ENCODE measurements around the gene GPR153. TPM values are rescaled to one million over a fixed set of nuclear protein-coding genes. Genes with fewer than 3 reads are reported as not detected.

Gene GPR153
- total and polyA plus RNA-seq, 2 of the 13 experiments (the other 11 are each of a cell fraction or from before 2014, with no cell fraction given), result 0.22 to 0.31 TPM

GRCh38 chr1:6245086-6245868 lies 15.6 kb downstream of the GPR153 start (continued):
- TF ChIP-seq ARNT2 (CRISPR knock-in tag; IDR thresholded peaks at IDR 0.05; ENCODE audit: low read depth), result peak; percentile 99
- TF ChIP-seq, protein P1, sequence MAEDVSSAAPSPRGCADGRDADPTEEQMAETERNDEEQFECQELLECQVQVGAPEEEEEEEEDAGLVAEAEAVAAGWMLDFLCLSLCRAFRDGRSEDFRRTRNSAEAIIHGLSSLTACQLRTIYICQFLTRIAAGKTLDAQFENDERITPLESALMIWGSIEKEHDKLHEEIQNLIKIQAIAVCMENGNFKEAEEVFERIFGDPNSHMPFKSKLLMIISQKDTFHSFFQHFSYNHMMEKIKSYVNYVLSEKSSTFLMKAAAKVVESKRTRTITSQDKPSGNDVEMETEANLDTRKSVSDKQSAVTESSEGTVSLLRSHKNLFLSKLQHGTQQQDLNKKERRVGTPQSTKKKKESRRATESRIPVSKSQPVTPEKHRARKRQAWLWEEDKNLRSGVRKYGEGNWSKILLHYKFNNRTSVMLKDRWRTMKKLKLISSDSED (CRISPR knock-in tag; IDR thresholded peaks at IDR 0.05), result peak; percentile 82; the same call in 1 of the 2 replicates
- no peak for TF ChIP-seq NFE2L2 (IDR thresholded peaks at IDR 0.05; ENCODE audit: low read length)
- TF ChIP-seq PPARG (CRISPR knock-in tag; conservative IDR thresholded peaks at IDR 0.05), result peak; percentile 80
- peak; percentile 99 for TF ChIP-seq ISX (CRISPR knock-in tag; conservative IDR thresholded peaks at IDR 0.05)
- peak; percentile 88 for TF ChIP-seq ESRRA (CRISPR knock-in tag; IDR thresholded peaks at IDR 0.05; ENCODE audit: low read depth)
- TF ChIP-seq AHR (CRISPR knock-in tag; IDR thresholded peaks at IDR 0.05), result peak; percentile 99; the same call in 1 of the 2 replicates
- TF ChIP-seq, protein P2, sequence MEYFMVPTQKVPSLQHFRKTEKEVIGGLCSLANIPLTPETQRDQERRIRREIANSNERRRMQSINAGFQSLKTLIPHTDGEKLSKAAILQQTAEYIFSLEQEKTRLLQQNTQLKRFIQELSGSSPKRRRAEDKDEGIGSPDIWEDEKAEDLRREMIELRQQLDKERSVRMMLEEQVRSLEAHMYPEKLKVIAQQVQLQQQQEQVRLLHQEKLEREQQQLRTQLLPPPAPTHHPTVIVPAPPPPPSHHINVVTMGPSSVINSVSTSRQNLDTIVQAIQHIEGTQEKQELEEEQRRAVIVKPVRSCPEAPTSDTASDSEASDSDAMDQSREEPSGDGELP (IDR thresholded peaks at IDR 0.05; ENCODE audit: borderline replicate concordance, low read depth), result no peak
- peak; percentile 94 for TF ChIP-seq ELF3 (CRISPR knock-in tag; IDR thresholded peaks at IDR 0.05)
- peak; percentile 42; the same call in 1 of the 2 replicates for TF ChIP-seq PHF21A (CRISPR knock-in tag; IDR thresholded peaks at IDR 0.05)
- no peak for TF ChIP-seq IKZF1 (IDR thresholded peaks at IDR 0.05)
- peak; percentile 84 for TF ChIP-seq MED1 (CRISPR knock-in tag; IDR thresholded peaks at IDR 0.05)
- peak; percentile 99 for TF ChIP-seq ZNF607 (CRISPR knock-in tag; IDR thresholded peaks at IDR 0.05; ENCODE audit: borderline replicate concordance)
- TF ChIP-seq ZFY (CRISPR knock-in tag; IDR thresholded peaks at IDR 0.05), result peak; percentile 88
- peak; percentile 69 for TF ChIP-seq DRAP1 (CRISPR knock-in tag; IDR thresholded peaks at IDR 0.05)
- no peak for TF ChIP-seq EZH2 (conservative IDR thresholded peaks at IDR 0.05; ENCODE audit: low read depth, low read length)
- peak; percentile 64; the same call in 1 of the 2 replicates for TF ChIP-seq RARG (CRISPR knock-in tag; IDR thresholded peaks at IDR 0.05; ENCODE audit: low read depth)
- TF ChIP-seq, protein P3, sequence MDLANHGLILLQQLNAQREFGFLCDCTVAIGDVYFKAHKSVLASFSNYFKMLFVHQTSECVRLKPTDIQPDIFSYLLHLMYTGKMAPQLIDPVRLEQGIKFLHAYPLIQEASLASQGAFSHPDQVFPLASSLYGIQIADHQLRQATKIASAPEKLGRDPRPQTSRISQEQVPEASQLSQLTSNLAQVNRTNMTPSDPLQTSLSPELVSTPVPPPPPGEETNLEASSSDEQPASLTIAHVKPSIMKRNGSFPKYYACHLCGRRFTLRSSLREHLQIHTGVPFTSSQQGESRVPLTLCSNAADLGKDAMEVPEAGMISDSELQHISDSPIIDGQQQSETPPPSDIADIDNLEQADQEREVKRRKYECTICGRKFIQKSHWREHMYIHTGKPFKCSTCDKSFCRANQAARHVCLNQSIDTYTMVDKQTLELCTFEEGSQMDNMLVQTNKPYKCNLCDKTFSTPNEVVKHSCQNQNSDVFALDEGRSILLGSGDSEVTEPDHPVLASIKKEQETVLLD (CRISPR knock-in tag; IDR thresholded peaks at IDR 0.05; ENCODE audit: low read depth), result peak; percentile 79
- TF ChIP-seq ZNF761 (CRISPR knock-in tag; conservative IDR thresholded peaks at IDR 0.05), result peak; percentile 98
- TF ChIP-seq RBM39 (IDR thresholded peaks at IDR 0.05; ENCODE audit: low read depth, low read length, poor library complexity, severe bottlenecking), result no peak
- TF ChIP-seq, protein P4, sequence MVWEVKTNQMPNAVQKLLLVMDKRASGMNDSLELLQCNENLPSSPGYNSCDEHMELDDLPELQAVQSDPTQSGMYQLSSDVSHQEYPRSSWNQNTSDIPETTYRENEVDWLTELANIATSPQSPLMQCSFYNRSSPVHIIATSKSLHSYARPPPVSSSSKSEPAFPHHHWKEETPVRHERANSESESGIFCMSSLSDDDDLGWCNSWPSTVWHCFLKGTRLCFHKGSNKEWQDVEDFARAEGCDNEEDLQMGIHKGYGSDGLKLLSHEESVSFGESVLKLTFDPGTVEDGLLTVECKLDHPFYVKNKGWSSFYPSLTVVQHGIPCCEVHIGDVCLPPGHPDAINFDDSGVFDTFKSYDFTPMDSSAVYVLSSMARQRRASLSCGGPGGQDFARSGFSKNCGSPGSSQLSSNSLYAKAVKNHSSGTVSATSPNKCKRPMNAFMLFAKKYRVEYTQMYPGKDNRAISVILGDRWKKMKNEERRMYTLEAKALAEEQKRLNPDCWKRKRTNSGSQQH (CRISPR knock-in tag; IDR thresholded peaks at IDR 0.05; ENCODE audit: low read depth), result peak; percentile 97
- no peak for TF ChIP-seq FOXP1 (IDR thresholded peaks at IDR 0.05)
- 0 out of 2 replicates have a peak, but pooled peaks have one; percentile 29 for TF ChIP-seq FOXP1 (CRISPR knock-in tag; IDR thresholded peaks at IDR 0.05)
- peak; percentile 87 for TF ChIP-seq ZMYM4 (CRISPR knock-in tag; IDR thresholded peaks at IDR 0.05)
- peak; percentile 98 for TF ChIP-seq KLF13 (CRISPR knock-in tag; IDR thresholded peaks at IDR 0.05)
- TF ChIP-seq NFYB (CRISPR knock-in tag; IDR thresholded peaks at IDR 0.05), result peak; percentile 60
- no peak for TF ChIP-seq KDM5A (IDR thresholded peaks at IDR 0.05; ENCODE audit: borderline replicate concordance, low read length)

Measured in HepG2 (cell line).